22Rv1 (cell line): ENCODE data around the gene RBBP9.

Source experiments
- CTCF ChIP-seq: fragments of 450-650 bp; IDR thresholded peaks from 2 replicates; pipeline ENCODE4 v1.5.1; 2017; ENCODE audit warnings: mild to moderate bottlenecking
- ZFX ChIP-seq: fragments of 450-650 bp; IDR thresholded peaks from 2 replicates; pipeline ENCODE4 v1.6.1; 2017; ENCODE audit warnings: antibody characterized with exemption, borderline replicate concordance

- TF ChIP-seq CTCF (no peak), ZFX (no peak)
Measured at GRCh38 chr20:18506744-18507143, 9.7 kb upstream of the RBBP9 start.
